Activated CD4-positive, CD25-positive, alpha-beta regulatory T cell (primary cell): Measurements from ENCODE around the gene SMIM23.
"Not testable (repeated sequence)": the region's sequence is repeated elsewhere in the genome, so short reads cannot be mapped to it uniquely, and the experiment has no call there.

Source experiments
- DNase-seq, 4 experiments: peaks; one replicate each; lab custom pipeline; 2025; lab: John Stamatoyannopoulos, UW

SMIM23 gene

GRCh38 chr5:171774418-171774817 is 11.2 kb upstream of the SMIM23 start:
- no peak for DNase-seq

- DNase-seq = no peak
These were observed 9.4 kb upstream of the SMIM23 start for GRCh38 chr5:171776213-171776612.

- no peak for DNase-seq
These were observed 8.6 kb upstream of the SMIM23 start for GRCh38 chr5:171776770-171777759.

GRCh38 chr5:171781744-171782143 is 3.9 kb upstream of the SMIM23 start:
- not testable (repeated sequence) for DNase-seq

GRCh38 chr5:171782332-171782966 is 3.2 kb upstream of the SMIM23 start:
- DNase-seq = no peak

GRCh38 chr5:171783051-171783450 is 2.6 kb upstream of the SMIM23 start:
- DNase-seq = no peak

- DNase-seq = no peak
These were observed 3.7 kb downstream of the SMIM23 start for GRCh38 chr5:171789353-171789752.

- no peak for DNase-seq
These were observed 4.8 kb downstream of the SMIM23 start for GRCh38 chr5:171790408-171790807.

GRCh38 chr5:171794470-171794960 is 8.9 kb downstream of the SMIM23 start:
- DNase-seq = no peak

GRCh38 chr5:171795381-171795780 is 9.8 kb downstream of the SMIM23 start:
- DNase-seq = no peak

- DNase-seq = no peak
These were observed 10.8 kb downstream of the SMIM23 start for GRCh38 chr5:171796436-171796835.

- DNase-seq = no peak
These were observed 11.9 kb downstream of the SMIM23 start for GRCh38 chr5:171797543-171797942.

GRCh38 chr5:171798418-171798817 is 12.8 kb downstream of the SMIM23 start:
- DNase-seq = no peak

- no peak for DNase-seq
These were observed 16.2 kb downstream of the SMIM23 start for GRCh38 chr5:171801839-171802238.

- DNase-seq = no peak
These were observed 20.1 kb downstream of the SMIM23 start for GRCh38 chr5:171805746-171806145.

GRCh38 chr5:171806976-171807747 is 21.5 kb downstream of the SMIM23 start:
- DNase-seq = no peak

GRCh38 chr5:171808453-171808852 is 22.8 kb downstream of the SMIM23 start:
- no peak for DNase-seq

- DNase-seq = no peak
These were observed 23.3 kb downstream of the SMIM23 start for GRCh38 chr5:171808951-171809350.

GRCh38 chr5:171810227-171810626 is 24.6 kb downstream of the SMIM23 start:
- DNase-seq = no peak

- no peak for DNase-seq
These were observed 27.7 kb downstream of the SMIM23 start for GRCh38 chr5:171813270-171813669.

GRCh38 chr5:171813813-171814490 is 28.3 kb downstream of the SMIM23 start:
- no peak for DNase-seq

- DNase-seq = no peak
These were observed 31.0 kb downstream of the SMIM23 start for GRCh38 chr5:171816666-171817065.
